ENCODE measurements around the gene CBX8.

DNA sequence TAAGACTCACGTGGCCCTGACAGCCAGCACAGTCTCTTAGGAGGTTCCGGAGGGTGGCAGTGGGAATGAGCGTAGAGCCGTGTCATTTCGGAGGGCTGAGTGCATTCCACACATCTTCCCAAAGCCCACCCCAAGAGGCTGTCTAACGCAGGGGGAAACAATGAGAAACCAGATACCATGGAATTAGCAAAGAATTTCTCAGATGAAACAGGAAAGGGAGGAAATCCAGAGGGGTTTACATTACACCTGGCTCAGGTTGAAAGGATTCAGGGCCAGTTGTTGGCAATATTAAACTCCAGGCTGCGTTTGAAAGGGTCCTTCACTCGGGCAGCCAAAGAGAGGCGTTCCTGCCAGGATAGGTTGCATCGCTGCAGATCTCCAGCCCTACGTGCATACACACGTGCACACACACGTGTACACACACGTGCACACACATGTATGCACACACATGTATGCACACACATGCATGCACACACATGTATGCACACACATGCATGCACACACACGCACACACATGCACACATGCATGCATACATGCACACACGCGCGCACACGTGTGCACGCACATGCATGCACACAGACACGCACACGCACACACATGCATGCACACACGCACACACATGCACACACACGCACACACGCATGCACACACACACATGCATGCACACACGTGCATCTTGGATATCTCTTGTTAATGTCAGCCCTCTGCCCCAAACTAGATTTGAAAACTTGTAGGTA lies 30.1 kb upstream of the CBX8 start:
- no peak for TF ChIP-seq POLR2AphosphoS5 (IDR thresholded peaks at IDR 0.05)
- TF ChIP-seq, protein P1, sequence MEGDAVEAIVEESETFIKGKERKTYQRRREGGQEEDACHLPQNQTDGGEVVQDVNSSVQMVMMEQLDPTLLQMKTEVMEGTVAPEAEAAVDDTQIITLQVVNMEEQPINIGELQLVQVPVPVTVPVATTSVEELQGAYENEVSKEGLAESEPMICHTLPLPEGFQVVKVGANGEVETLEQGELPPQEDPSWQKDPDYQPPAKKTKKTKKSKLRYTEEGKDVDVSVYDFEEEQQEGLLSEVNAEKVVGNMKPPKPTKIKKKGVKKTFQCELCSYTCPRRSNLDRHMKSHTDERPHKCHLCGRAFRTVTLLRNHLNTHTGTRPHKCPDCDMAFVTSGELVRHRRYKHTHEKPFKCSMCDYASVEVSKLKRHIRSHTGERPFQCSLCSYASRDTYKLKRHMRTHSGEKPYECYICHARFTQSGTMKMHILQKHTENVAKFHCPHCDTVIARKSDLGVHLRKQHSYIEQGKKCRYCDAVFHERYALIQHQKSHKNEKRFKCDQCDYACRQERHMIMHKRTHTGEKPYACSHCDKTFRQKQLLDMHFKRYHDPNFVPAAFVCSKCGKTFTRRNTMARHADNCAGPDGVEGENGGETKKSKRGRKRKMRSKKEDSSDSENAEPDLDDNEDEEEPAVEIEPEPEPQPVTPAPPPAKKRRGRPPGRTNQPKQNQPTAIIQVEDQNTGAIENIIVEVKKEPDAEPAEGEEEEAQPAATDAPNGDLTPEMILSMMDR (IDR thresholded peaks at IDR 0.05), result no peak
